Raji (cell line): ENCODE measurements around the gene KLC3.

Experiments used
- POLR2A ChIP-seq: IDR thresholded peaks from 2 replicates; pipeline ENCODE4 v1.6.1; 2011; ENCODE audit warnings: low read depth, low read length, control low read depth; ENCODE audit not compliant: insufficient read depth

The KLC3 gene

DNA sequence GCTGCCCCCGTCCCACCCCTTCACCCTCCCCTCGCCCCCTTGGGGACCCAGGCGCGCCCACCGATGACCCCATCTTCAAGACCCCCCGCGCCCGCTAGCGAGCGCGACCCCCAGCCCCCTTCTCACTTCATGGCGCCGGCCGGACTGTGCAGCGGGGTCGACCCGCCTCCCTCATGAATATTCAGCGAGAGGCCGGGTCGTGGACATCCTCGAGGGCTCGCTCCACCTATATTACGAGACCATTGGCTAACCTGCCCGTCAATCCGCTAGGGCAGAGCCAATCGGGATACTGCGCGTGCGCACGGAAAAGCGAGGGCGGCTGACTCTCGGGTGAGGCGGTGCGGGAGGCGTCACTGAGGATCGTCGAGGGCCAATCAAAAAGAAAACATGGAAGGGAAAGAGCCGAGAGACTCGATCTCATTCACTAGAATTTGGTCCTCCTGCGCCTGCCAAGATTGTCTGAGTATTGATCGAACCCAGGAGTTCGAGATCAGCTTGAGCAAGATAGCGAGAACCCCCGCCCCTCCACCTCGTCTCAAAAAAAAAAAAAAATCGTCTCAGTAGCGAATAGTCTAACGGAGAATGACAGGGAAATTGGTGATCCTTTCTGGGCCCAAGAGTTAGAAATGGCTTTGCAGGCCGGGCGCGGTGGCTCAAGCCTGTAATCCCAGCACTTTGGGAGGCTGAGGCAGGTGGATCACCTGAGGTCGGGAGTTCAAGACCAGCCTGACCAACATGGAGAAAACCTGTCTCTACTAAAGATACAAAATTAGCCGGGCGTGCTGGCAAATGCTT is 30.1 kb downstream of the KLC3 start, which contains the start of gene ERCC2:
TSS of gene ERCC2 (minus strand) at position 164 of the 795 bp plus-strand sequence. CDS start at position 131, 33 bp downstream.
- TF ChIP-seq POLR2A = peak; percentile 71

DNA sequence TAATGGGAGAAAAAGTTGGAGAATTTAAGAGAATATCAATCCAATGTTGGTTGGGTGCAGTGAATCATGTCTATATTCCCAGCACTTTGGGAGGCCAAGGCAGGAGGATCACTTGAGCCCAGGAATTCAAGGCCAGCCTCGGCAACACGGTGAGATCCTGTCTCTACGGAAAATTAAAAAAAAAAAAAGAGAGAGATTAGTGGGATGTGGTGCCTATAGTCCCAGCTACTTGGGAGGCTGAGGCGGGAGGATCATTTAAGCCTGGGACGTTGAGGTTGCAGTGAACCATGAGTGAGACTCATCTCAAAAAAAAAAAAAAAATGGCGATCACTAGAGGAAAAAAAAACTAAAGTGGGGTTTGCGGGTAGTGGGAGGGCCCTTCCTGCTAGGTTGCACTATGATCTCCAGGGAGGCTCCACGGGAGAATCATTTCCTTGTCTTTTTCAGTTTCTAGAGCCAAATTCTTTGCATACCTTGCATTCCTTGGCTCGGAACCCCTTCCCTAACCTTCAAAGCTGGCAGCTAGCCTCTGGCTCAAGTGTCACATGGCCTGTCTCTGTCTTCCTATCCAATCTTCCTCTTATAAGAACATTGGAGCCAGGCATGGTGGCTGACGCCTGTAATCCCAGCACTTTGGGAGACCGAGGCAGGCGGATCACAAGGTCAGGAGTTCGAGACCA is 35.6 kb downstream of the KLC3 start:
- no peak for TF ChIP-seq POLR2A

DNA sequence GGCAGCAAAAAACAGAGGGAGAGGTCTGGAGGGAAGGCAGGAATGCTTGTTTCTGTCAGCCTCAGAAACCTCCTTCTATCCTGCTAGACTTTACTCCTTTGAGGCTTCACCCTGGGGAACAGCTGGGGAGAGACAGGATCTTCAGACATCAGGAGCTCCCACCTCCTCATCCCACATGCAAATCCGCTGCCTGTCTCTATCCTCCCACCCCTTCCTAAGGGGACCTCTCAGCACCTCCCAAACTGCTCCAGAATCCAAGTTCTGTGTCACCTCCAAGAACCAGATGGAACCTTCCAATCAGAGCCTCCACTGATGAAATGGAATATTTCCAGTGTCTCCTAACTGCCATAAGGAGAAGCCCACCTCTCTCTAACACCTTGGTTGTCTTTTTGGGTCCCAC is 39.6 kb downstream of the KLC3 start:
- no peak for TF ChIP-seq POLR2A

DNA sequence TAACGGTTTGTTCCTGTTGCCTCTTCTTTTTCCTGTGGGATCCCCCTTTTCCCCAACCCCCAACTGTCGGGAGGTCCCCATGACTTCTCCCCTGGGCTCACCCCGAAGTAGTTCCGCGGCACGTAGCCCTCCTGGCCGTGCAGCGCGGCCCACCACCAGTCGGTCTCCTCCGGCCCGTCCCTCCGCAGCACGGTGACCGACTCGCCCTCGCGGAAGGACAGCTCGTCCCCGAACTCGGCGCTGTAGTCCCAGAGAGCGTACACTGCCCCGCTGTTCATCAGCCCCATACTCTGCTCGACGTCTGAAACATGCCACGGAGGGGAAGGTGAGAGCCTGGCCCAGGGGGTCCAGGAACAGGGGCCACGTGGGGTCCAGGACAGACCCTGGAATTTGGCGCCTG is 41.9 kb downstream of the KLC3 start:
- TF ChIP-seq POLR2A = no peak

DNA sequence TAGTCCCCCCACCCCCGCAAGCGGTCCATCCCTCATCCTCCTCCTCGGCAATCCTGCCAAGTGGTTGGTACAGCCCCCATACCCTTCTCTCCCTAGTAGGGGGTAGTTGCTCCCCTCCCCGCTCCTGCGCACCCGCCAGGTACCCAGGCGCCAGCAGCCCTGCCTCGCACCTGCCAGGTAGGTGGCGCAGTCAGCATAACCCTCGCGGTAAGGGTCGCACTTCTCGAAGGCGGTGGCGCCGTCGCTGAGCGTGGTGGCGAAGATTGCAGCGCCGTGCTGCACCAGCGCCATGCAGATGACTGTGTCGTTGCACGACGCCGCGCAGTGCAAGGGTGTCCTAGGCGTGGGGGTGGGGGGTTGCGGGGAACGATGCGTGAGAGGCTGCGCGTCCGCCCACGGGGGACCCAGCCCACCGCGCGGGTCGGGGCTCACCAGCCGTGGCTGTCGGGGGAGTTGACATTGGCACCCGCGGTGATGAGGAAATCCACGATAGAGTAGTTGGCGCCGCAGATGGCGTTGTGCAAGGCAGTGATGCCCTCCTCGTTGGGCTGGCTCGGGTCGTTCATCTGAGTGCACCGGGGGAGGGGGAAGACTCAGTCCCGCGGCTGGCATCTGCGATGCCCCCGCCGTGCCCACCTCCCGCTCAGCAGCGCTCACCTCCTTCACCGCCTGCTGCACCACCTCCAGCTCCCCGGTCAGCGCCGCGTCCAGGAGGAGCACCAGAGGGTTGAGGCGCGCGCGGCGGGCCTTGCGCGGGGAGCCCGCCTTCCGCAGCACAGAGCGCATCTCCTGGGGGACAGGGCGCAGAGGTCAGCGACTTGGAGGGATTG is 45.1 kb downstream of the KLC3 start:
- TF ChIP-seq POLR2A = no peak

DNA sequence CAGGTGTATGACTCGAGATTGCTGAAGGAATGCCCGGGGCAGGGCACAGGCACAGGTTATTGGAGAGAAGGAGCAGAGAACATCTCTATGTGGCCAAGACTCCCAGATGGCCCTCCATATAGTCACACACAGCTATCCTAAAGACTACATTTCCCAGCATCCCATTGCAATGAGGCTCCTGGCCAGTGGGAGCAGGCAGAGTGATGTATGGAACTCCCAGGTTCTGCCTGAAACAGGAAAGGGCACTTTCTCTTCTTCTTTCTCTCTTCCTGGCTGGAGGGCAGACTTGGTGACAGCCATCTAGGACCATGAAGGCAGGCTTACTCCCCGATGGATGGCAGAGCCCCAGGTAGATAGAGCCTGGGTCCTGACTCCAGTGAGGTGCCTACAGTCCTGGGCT is 50.8 kb downstream of the KLC3 start:
- peak; percentile 29; the same call in 1 of the 2 replicates for TF ChIP-seq POLR2A

DNA sequence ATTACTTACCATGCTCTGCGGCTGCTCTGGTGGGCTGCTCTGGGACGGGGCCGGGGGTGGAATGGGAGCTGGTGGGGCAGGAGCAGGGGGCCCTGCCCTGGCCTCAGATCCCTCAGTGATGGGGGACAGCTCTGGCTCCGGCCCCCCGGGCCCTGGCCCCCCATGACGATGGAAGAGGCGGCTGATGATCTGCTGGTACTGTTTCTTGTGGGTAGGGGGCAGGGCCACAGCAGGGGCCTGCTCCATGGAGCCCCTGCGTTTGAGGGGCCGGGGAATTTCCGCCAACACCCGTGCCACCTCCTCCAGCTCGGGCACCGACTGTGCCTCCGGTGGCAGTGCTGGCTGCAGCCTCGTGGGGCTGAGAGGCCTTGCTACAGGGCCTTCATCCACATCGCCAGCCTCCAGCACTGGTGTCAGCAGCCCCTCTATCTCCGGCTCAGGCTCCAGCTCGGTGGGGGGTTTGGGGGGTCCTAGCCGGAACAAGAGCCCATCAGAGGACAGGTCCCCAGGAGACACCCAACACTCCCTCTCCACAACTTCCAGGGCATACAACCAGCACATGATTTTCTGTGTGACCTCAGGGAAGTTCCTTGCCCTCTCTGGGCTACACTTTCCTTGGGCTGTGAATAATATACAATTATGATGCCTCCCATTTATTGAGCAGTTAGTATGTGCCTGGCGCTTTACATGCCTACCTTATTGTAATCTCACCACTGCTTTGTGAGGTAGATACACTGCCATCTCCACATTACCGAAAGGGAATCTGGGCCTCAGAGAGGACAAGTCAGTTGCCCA is 51.5 kb downstream of the KLC3 start:
- no peak for TF ChIP-seq POLR2A

DNA sequence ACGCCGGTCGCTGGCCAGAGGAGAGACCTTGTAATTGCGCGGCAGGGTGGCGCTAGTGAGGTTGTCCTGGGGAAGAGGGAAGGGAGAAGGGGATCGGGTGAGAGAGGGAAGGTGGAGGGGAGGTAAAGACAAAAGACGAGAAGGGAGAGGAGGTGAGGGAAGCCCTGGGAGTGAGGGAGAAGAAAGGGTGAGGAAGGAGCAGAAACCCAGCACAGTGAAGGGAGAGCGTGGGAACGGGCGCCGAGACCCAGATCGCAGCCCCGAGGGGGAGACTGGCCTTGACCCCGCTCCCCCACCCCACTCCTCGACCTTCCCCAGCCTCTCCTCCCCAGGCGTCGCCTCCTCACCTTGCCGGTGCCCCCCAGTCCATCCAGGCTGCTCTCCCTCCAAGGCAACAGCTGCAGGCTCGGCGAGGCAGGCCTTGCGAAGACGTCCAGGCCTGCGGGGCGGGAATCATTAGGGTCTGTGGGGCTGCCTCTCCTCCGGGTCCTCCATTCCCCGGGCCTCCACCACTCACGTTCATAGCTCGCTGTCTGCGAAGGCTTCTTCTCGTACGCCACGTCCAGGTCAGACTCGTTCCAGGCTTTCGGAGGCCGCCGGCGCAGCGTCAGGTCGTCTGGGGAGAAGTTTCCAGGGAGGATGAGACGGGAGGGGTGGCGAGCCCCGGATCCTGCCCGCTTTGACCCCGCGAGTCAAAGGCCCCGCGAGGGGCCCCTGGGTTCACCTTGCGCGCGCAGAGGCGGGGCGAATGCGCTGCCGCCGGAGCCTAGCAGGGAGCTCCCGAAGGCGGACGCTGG is 55.5 kb downstream of the KLC3 start:
- TF ChIP-seq POLR2A = no peak

DNA sequence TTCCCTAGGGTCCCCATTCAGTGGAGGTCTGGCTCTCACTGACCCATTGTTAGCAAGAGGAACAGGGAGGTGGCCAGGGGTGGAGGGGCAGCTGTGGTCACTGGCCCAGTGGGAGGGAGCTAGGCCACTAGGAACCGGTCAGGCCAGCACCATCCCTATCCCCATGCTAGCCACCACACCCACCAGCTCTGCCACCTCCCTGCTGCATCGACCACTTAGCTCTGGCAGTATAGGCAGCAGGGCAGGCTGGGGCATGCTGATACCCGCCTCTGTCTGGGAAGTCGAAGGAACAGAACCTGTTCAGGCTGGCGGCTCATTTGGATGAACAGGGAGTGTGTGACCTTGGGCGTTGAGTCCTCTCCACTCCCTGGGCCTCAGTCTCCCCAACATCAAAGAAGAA is 59.6 kb downstream of the KLC3 start:
- TF ChIP-seq POLR2A = no peak
